ENCODE measurements around the gene HINT3.
"Not testable (repeated sequence)": the region's sequence is repeated elsewhere in the genome, so short reads cannot be mapped to it uniquely, and the experiment has no call there.

Gene HINT3

DNA sequence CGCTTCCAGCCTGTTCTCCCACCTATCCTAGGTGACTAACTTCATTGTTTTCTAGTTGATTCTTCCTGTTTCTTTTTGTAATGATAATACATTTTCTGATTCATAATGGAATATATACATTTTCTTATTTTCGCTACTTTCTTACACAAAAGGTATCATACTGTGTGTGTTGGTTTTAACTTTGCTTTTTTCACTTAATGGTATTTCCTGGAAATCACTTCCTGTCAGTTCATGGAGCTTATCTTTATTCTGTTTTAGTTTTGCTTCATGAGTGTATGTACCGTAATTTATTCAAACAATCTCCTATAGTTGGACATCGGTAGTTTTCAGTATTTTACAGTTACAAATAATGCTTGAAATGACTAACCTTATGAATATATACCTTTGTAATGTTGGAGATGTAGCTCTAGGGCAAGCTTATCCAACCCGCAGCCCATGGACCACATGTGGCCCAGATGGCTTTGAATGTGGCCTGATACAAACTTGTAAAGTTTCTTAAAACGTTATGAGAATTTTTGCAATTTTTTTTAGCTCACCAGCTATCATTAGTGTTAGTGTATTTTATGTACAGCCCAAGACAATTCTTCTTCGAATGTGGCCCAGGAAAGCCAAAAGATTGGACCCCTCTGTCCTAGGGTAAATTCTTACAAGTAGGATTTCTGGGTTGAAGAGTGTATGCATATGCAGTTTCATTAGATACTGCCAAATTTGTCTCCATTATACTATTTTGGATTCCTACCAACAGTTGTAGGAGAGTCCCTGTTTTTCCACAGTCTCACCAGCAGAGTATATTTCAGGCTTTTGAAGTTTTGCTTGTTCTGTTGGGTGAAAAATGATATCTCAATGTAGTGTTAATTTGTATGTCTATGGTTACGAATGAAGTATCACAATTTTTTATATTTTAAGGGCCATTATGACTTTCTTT lies 46.4 kb downstream of the HINT3 start:
- DNase-seq (ENCODE audit: low spot score), result no peak

DNA sequence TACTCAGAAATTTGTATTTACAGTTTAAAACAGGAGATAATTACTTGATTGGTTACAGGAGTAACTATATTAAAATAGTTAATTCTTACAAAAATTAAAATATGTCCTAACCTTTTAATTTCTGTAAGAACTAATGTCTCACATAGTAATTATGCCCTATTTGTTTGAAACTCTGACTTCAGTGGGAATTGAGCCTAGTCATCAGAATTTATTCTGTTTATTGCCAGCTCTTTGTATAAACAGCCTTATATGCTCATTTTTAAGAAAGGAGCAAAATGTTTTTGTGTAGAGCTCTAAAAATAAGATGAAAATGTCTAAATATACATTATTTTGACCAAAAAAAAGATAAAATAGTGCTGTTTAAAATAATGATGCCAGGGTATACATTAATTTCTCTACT lies 51.2 kb downstream of the HINT3 start:
- no peak for DNase-seq (ENCODE audit: low spot score)

DNA sequence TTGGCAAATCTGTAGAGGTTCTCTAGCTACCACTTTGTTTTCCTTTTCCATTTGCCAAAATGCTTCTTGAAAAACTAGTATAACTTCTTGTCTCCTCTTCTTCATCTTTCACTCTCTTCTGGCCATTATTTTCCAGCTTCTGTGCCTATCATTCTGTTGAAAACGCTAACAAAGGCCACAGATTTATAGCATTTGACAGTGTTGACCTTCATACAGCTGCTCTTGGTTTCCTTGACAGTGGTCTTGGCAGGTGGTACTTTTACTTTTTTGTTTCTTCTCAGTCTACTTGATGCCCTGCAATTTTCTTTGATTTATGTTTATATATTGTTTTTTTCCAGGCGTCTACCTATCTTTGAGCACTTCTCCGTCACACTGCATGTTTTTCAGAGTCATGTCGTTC lies 53.5 kb downstream of the HINT3 start:
- no peak for DNase-seq (ENCODE audit: low spot score)

DNA sequence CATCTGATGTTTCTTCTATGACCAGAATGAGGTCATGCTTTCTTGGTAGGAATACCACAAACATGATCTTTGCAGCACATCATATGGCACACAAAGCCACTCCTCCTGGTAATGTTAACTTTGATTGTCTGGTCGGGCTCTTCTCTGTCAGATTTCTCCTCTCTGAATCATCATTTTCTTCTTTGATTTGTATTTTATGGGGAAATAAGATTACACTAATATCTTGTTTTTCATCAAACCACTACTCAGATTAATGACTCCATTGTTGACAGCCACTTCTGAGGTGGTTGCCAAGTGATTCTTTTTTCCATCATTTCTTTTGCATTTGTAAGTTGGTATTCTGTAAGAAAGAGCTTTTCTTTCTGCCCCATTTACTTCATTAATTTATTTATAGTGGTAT lies 59.3 kb downstream of the HINT3 start:
- no peak for DNase-seq (ENCODE audit: low spot score)

DNA sequence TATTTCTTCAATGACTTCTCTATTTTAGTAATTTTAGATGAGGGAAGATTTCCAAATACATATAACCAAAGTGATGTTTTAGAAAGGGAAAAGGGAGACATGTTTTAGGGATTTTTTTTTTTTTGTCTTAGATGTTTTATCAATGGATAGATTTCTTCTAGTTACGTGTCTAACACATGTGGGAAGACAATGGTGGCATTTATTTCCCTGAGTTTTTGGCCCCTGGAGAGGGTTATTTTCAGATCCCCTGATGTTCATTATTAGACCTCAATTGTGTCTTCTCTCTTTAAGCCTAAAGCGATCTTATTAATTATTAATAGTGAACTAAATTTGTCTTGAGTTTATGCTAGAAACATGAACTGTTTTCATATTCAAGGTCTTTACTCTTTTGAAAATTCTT lies 60.0 kb downstream of the HINT3 start:
- DNase-seq (ENCODE audit: low spot score), result no peak

DNA sequence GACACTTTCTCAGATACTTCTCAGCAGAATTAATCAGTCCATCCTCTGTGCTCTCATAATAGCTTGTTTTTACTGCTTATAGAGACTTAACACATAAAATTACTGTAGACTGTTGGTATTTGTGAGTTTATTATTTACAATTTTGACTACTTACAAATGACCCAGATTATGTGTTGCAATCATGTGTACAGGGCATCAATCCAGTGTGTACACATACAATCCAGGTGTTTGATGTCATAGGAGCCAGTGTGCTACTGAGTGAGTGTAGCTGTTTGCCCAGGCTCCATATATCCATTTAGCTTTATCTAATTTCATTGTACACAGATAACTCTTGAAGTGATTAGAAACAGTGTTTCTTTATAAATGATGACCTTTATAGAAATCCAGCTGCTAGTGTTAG lies 61.1 kb downstream of the HINT3 start:
- DNase-seq (ENCODE audit: low spot score), result no peak

DNA sequence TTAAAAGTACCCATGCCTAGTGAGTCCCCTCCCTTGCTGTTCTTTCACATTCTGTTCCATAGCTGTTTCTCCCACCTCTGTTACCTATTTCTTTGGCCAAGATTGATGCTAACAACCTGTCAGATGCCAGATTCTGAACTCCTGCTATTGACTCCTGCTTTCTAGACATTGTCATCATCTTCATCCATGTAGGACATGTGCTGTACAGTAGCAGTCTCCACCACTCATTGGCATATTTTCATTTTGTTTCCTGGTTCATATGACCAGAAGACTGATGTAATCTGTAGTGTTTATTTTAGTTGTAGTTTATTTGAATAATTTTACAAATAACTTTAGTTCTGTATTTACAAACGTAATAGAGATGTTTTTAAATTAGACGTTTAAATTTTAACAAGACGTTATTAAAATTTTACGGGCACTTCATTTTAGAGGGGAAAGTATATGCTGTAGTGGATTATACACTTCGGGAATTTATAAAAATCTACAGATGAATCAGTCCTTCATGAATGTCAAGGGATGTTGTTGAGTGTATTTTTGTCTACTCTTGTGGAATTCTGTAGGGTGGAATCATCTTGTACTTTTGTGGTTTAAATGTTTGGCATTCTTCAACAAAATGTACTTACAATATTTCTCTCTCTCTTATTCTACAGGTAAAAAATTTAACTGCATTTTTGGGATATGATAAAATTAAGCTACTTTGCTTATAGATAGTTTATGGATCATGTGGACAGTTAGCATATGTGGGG lies 63.9 kb downstream of the HINT3 start:
- no peak for DNase-seq (ENCODE audit: low spot score)

DNA sequence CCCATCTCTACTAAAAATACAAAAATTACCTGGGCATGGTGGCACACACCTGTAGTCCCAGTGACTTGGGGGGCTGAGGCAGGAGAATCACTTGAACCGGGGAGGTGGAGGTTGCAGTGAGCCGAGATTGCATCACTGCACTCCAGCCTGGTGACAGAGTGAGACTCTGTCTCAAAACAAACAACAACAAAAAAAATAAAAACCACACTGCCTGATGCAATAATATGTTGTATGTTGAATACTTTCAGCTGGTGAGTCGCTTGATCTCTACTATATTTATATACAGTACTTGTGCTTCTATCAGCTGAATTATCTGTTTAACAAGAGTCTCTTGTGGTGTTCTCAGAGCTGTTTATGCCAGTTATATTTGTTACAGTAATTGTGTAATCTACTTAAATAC lies 66.9 kb downstream of the HINT3 start:
- DNase-seq (ENCODE audit: low spot score), result not testable (repeated sequence)

DNA sequence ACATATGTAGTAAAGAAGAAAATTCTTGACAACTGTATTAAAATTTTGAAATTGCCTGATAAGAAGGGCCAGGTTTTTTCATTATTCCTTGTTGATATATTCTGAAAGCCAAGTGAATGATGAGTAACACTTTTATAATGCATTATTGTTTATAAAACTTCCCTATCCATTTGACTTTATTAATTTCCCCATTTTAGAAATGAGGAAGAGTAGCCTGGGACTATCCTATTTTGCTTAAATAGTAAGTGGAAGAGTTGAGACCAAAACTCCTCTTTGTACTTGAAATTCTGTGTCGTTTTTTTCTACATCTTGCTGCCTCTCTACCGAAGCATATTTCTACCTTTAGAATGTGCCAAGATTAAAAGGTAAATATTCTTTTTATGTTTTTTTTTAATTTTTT lies 69.4 kb downstream of the HINT3 start:
- no peak for DNase-seq (ENCODE audit: low spot score)

DNA sequence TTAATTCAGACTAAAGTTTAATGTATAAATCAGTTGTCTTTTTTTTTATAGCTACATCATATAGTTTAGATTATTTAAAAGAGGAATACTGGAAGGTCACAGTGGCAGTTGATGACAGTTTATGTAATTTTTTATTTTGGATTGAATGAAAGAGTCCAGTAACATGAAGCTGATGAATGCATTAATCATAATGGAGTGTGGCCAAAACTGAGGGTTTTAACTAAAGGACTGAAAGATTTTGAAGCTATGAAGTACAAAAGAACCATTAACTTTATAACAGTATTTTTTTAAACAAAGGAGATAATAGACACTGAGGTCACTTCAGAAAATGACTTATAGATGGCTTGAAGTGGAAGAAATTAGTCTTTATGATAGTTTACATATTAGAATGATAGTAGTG lies 71.0 kb downstream of the HINT3 start:
- DNase-seq (ENCODE audit: low spot score), result no peak
